Lower leg skin (tissue), 3 donors: ENCODE measurements around the gene CIAPIN1.

ENCODE experiments used
- POLR2A ChIP-seq, 2 donors: fragments of 450-650 bp; IDR thresholded peaks; one replicate each; pipeline ENCODE4 v1.6.1; 2016 to 2017; ENCODE audit warnings: antibody characterized with exemption in 2 of 2, mild to moderate bottlenecking in 1 of 2, moderate library complexity in 1 of 2
- TF ChIP-seq, protein P1 (sequence below), 3 donors: fragments of 450-650 bp; IDR thresholded peaks; one replicate each; pipeline ENCODE4 v1.5.1; 2016; ENCODE audit warnings: antibody characterized with exemption in 3 of 3, mild to moderate bottlenecking in 3 of 3, moderate library complexity in 2 of 3

DNA sequence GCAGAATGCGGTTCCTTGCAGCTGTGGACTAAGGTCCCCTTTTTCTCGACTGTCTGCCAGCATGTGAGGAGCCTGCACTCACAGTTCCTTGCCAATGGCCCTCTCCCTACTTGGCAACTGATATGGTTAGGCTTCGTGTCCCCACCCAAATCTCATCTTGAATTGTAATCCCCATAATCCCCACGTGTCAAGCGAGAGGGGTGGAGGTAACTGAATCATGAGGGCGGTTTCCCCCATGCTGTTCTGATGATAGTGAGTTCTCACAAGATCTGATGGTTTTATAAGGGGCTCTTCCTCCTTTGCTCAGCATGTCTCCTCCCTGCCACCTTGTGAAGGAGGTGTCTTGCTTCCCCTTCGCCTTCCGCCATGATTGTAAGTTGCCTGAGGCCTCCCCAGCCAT is 19.9 kb downstream of the CIAPIN1 start:
- TF ChIP-seq, protein P1, sequence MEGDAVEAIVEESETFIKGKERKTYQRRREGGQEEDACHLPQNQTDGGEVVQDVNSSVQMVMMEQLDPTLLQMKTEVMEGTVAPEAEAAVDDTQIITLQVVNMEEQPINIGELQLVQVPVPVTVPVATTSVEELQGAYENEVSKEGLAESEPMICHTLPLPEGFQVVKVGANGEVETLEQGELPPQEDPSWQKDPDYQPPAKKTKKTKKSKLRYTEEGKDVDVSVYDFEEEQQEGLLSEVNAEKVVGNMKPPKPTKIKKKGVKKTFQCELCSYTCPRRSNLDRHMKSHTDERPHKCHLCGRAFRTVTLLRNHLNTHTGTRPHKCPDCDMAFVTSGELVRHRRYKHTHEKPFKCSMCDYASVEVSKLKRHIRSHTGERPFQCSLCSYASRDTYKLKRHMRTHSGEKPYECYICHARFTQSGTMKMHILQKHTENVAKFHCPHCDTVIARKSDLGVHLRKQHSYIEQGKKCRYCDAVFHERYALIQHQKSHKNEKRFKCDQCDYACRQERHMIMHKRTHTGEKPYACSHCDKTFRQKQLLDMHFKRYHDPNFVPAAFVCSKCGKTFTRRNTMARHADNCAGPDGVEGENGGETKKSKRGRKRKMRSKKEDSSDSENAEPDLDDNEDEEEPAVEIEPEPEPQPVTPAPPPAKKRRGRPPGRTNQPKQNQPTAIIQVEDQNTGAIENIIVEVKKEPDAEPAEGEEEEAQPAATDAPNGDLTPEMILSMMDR (IDR thresholded peaks at IDR 0.05), result no peak
- no peak for TF ChIP-seq POLR2A (IDR thresholded peaks at IDR 0.05)
